HepG2 (cell line): ENCODE measurements around the gene HS6ST2. TPM values are rescaled to one million over a fixed set of nuclear protein-coding genes. Genes with fewer than 3 reads are reported as not detected.

Experiments
- ATAC-seq: fragments of 200-7000 bp; cut with Tn5 transposase; 3 replicates; pipeline ENCODE4 v1.9.1; 2020; ENCODE audit warnings: mild to moderate bottlenecking, moderate library complexity
- BruUV-seq: library from RNA; stranded (reverse); fragments of 400-500 nt; replicated peaks from 2 replicates; lab custom pipeline; 2021; lab: Mats Ljungman, UMichigan
- CTCF ChIA-PET: fragments of 300-600 bp; formaldehyde crosslinking; extraction: SDS; loops from one replicate; lab custom pipeline; 2021; ENCODE audit warnings: low total read pairs, inconsistent platforms, low intra/inter-chr PET ratio; lab: Yijun Ruan, JAX
- POLR2A ChIA-PET: fragments of 350-600 bp; sonication (Branson Sonifier 250); formaldehyde crosslinking; loops from one replicate; lab custom pipeline; 2020; ENCODE audit warnings: antibody characterized with exemption, inconsistent platforms; lab: Yijun Ruan, JAX
- DNase-seq: peaks from one replicate; pipeline ENCODE4 v3.0.0-alpha.2; 2015; ENCODE audit warnings: low spot score
- FAIRE-seq: peaks from 3 replicates; lab custom pipeline; 2011; peaks lifted over from hg19 to GRCh38; lab: Jason Lieb, UNC
- H2AFZ ChIP-seq: one replicate; pipeline ENCODE4 v1.6.1; 2011; ENCODE audit warnings: low read length, inconsistent platforms
- H3K27ac ChIP-seq: fragments of 300-600 bp; 3 replicates; pipeline ENCODE4 v1.8.0; 2011; ENCODE audit warnings: mixed run types, mild to moderate bottlenecking, mixed read lengths, low read length, inconsistent platforms; ENCODE audit not compliant: insufficient read depth; ENCODE audit errors: extremely low read length
- H3K27me3 ChIP-seq, 2 experiments: fragments of 200-600 bp in 1 of 2; 2 replicates in 1 of 2; 3 replicates in 1 of 2; pipeline versions ENCODE4 v1.6.0 to v1.8.0; 2011; ENCODE audit warnings: low read length in 2 of 2, mild to moderate bottlenecking in 2 of 2, moderate library complexity in 2 of 2, inconsistent platforms in 1 of 2; ENCODE audit not compliant: insufficient read depth in 2 of 2, control insufficient read depth in 1 of 2
- H3K36me3 ChIP-seq, 2 experiments: fragments of 200-600 bp in 1 of 2; replicated peaks in 1 of 2; 2 replicates in 1 of 2; 3 replicates in 1 of 2; pipeline versions ENCODE4 v1.5.1 to v1.8.0; 2011; ENCODE audit warnings: low read length in 2 of 2, inconsistent platforms in 1 of 2; ENCODE audit not compliant: insufficient read depth in 2 of 2, control insufficient read depth in 1 of 2
- H3K4me1 ChIP-seq: 2 replicates; pipeline ENCODE4 v1.5.1; 2012; ENCODE audit warnings: low read length, inconsistent platforms; ENCODE audit not compliant: insufficient read depth
- H3K4me2 ChIP-seq: 2 replicates; pipeline ENCODE4 v1.6.0; 2011; ENCODE audit warnings: low read depth, low read length, inconsistent platforms
- H3K4me3 ChIP-seq, 3 experiments: fragments of 200-600 bp in 1 of 3; sonication (generic), shearing (Covaris generic) in 1 of 3; replicated peaks in 1 of 3; 2 replicates each; pipeline ENCODE4 v1.5.1; 2011 to 2016; ENCODE audit warnings: low read length in 3 of 3, inconsistent platforms in 2 of 3, low read depth in 2 of 3, mild to moderate bottlenecking in 2 of 3, control low read depth in 1 of 3, mixed read lengths in 1 of 3; ENCODE audit not compliant: insufficient read depth in 1 of 3
- H3K79me2 ChIP-seq: one replicate; pipeline ENCODE4 v1.6.1; 2011; ENCODE audit warnings: low read length, inconsistent platforms; ENCODE audit not compliant: insufficient read depth
- H3K9ac ChIP-seq: 2 replicates; pipeline ENCODE4 v1.6.0; 2011; ENCODE audit warnings: mild to moderate bottlenecking, low read depth, low read length, inconsistent platforms; ENCODE audit not compliant: insufficient read depth
- H3K9me3 ChIP-seq: 2 replicates; pipeline ENCODE4 v1.5.1; 2012; ENCODE audit warnings: mild to moderate bottlenecking, low read length
- H4K20me1 ChIP-seq: 2 replicates; pipeline ENCODE4 v1.6.0; 2011; ENCODE audit warnings: inconsistent platforms, mild to moderate bottlenecking, low read length, moderate library complexity; ENCODE audit not compliant: insufficient read depth
- JUND ChIP-seq: sonication (generic); formaldehyde crosslinking; IDR thresholded peaks from 2 replicates; pipeline ENCODE4 v1.8.0; 2022; ENCODE audit warnings: mild to moderate bottlenecking, missing genetic modification reagents
- MXI1 ChIP-seq: IDR thresholded peaks from 3 replicates; pipeline ENCODE4 v1.6.1; 2012; ENCODE audit warnings: low read depth, low read length, inconsistent platforms, borderline replicate concordance
- SMARCE1 ChIP-seq: fragments of 450-650 bp; IDR thresholded peaks from 2 replicates; pipeline ENCODE4 v1.6.1; 2017; ENCODE audit warnings: borderline replicate concordance
- ZNF33A ChIP-seq: sonication (generic); formaldehyde crosslinking; IDR thresholded peaks from 2 replicates; pipeline ENCODE4 v1.5.1; 2020; ENCODE audit warnings: missing genetic modification reagents, mild to moderate bottlenecking, moderate library complexity, borderline replicate concordance
- ZNF556 ChIP-seq: sonication (generic); formaldehyde crosslinking; IDR thresholded peaks from 2 replicates; pipeline ENCODE4 v1.4.0; 2020; ENCODE audit warnings: mild to moderate bottlenecking, missing genetic modification reagents, borderline replicate concordance
- in situ Hi-C: cut with HindIII; loops from 2 replicates; pipeline ENCODE4 v1.10.0; 2017; ENCODE audit warnings: low pct_unique_long_range_greater_than_20kb; ENCODE audit not compliant: extremely low pct_ligation_motif_present
- intact Hi-C: fragments of 100-400 bp; cut with micrococcal nuclease; formaldehyde crosslinking; loops from one replicate; pipeline ENCODE4 v1.10.0; 2022; ENCODE audit not compliant: unreplicated experiment
- polyA plus RNA-seq, 8 experiments: library from polyadenylated mRNA; depleted of rRNA in 3 of 8; stranded (reverse) in 7 of 8; unstranded in 1 of 8; fragments of >200 nt; fragmentation: Illumina TruSeq in 4 of 8; extraction: Trizol in 4 of 8; gene quantifications; 2 replicates each; pipeline versions ENCODE4 v1.2.1 to v1.2.3, GENCODE V29; 2011 to 2016; ENCODE audit warnings: low read depth in 4 of 8, missing spikeins in 1 of 8, mixed read lengths in 1 of 8; ENCODE audit not compliant: insufficient read depth in 1 of 8
- total RNA-seq, 5 experiments: library from RNA; depleted of rRNA; stranded (reverse); fragments of >200 nt; fragmentation: Illumina TruSeq; extraction: Trizol; gene quantifications; 2 replicates each; pipeline ENCODE4 v1.2.3, GENCODE V29; 2016; ENCODE audit warnings: low read depth in 1 of 5
- TF ChIP-seq, protein P1 (sequence below): sonication (generic); formaldehyde crosslinking; IDR thresholded peaks from 2 replicates; pipeline ENCODE4 v1.4.0; 2020; ENCODE audit warnings: missing genetic modification reagents
- TF ChIP-seq, protein P2 (sequence below): sonication (generic); formaldehyde crosslinking; IDR thresholded peaks from 2 replicates; pipeline ENCODE4 v1.4.0; 2020; ENCODE audit warnings: missing genetic modification reagents

HS6ST2 gene
- total and polyA plus RNA-seq, 2 of the 13 experiments (the other 11 are each of a cell fraction or from before 2014, with no cell fraction given): 0.05 TPM; not detected in 1

DNA sequence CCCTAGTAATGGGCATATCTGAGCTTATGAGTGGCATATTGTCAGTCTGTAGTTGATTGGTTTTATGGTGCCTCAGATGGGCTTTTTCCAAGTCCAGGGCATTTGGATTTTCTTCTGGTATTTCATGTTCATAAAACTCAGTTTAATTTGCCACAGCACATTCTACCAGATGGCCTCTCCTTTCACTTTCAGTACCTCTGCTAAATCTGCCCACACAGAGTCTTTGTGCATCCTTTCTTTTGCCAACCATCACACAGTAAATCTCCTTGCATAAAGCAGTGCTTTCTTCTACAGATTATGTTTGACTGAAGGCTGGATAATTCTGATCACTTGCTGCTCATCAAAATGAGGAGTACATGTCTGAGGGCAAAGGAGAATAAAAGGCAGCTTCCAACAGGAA, 98.2 kb downstream of the HS6ST2 start (continued):
- TF ChIP-seq, protein P1, sequence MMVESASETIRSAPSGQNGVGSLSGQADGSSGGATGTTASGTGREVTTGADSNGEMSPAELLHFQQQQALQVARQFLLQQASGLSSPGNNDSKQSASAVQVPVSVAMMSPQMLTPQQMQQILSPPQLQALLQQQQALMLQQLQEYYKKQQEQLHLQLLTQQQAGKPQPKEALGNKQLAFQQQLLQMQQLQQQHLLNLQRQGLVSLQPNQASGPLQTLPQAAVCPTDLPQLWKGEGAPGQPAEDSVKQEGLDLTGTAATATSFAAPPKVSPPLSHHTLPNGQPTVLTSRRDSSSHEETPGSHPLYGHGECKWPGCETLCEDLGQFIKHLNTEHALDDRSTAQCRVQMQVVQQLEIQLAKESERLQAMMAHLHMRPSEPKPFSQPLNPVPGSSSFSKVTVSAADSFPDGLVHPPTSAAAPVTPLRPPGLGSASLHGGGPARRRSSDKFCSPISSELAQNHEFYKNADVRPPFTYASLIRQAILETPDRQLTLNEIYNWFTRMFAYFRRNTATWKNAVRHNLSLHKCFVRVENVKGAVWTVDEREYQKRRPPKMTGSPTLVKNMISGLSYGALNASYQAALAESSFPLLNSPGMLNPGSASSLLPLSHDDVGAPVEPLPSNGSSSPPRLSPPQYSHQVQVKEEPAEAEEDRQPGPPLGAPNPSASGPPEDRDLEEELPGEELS (CRISPR knock-in tag): no peak
- TF ChIP-seq, protein P2, sequence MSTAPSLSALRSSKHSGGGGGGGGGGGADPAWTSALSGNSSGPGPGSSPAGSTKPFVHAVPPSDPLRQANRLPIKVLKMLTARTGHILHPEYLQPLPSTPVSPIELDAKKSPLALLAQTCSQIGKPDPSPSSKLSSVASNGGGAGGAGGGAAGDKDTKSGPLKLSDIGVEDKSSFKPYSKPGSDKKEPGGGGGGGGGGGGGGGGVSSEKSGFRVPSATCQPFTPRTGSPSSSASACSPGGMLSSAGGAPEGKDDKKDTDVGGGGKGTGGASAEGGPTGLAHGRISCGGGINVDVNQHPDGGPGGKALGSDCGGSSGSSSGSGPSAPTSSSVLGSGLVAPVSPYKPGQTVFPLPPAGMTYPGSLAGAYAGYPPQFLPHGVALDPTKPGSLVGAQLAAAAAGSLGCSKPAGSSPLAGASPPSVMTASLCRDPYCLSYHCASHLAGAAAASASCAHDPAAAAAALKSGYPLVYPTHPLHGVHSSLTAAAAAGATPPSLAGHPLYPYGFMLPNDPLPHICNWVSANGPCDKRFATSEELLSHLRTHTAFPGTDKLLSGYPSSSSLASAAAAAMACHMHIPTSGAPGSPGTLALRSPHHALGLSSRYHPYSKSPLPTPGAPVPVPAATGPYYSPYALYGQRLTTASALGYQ (CRISPR knock-in tag): no peak
- TF ChIP-seq MXI1: no peak
- TF ChIP-seq SMARCE1: no peak

DNA sequence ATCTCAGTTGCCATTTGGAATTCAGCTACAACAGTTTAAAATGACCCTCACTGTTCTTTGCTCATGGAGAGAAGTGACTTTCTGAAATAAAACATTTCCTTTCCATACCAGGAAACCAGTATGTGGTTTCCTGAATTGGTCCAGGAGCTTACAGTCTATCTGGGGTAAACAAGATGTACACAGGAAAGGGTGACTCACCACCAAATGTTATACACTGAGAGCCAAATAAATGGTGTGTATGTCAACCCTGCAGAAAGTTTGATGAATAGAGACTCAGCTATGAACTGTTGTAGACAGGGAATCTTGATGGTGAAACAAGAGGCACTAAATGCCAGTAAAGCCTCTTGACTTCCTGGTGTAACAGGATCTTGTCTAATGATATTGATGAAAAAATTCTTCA, 100.4 kb downstream of the HS6ST2 start:
- in situ Hi-C loops (no loop called here), intact Hi-C loops (no loop called here)
- H3K4me3 ChIP-seq: no peak overlapping the region
- BruUV-seq: no TSS peak
- ChIA-PET POLR2A (no interaction called here), CTCF (no interaction called here)
- no peaks in the 10 kb centered on the region for H3K9me3 ChIP-seq
- no peaks in the 10 kb centered on the region for H3K79me2 ChIP-seq
- no peaks in the 10 kb centered on the region for H3K36me3 ChIP-seq
- FAIRE-seq (no peak), DNase-seq (no peak), ATAC-seq (no peak)
- no peak overlapping the region for H2AFZ ChIP-seq
- H4K20me1 ChIP-seq: no peaks in the 10 kb centered on the region
- H3K4me2 ChIP-seq: no peak overlapping the region
- no peak overlapping the region for H3K9ac ChIP-seq
- H3K4me1 ChIP-seq: no peaks in the 10 kb centered on the region
- H3K27ac ChIP-seq: no peak overlapping the region
- TF ChIP-seq JUND (CRISPR knock-in tag) (no peak), ZNF33A (CRISPR knock-in tag) (no peak), ZNF556 (CRISPR knock-in tag) (no peak)
- no peaks in the 10 kb centered on the region for H3K27me3 ChIP-seq
